DOHH2 (cell line): ENCODE measurements around the gene GALNT17.

Source experiments
- H3F3A ChIP-seq: fragments of 200-600 bp; sonication (generic), shearing (Covaris generic); 2 replicates; pipeline ENCODE4 v1.6.0; 2016; ENCODE audit warnings: antibody characterized with exemption, mild to moderate bottlenecking; ENCODE audit not compliant: control insufficient read depth, insufficient read depth
- H3K27ac ChIP-seq: fragments of 200-600 bp; sonication (generic); 2 replicates; pipeline ENCODE4 v1.5.1; 2014; ENCODE audit warnings: low read depth, mild to moderate bottlenecking, low read length, moderate library complexity
- H3K27me3 ChIP-seq: fragments of 200-600 bp; sonication (generic); 2 replicates; pipeline ENCODE4 v1.6.1; 2014; ENCODE audit warnings: mild to moderate bottlenecking, low read length, mixed read lengths; ENCODE audit not compliant: control insufficient read depth
- H3K36me3 ChIP-seq: fragments of 200-600 bp; sonication (generic); 2 replicates; pipeline ENCODE4 v1.6.1; 2014; ENCODE audit warnings: mild to moderate bottlenecking, low read length, moderate library complexity, mixed read lengths; ENCODE audit not compliant: control insufficient read depth
- H3K4me1 ChIP-seq: fragments of 200-600 bp; sonication (generic); 2 replicates; pipeline ENCODE4 v1.6.1; 2014; ENCODE audit warnings: mild to moderate bottlenecking, low read length, mixed read lengths; ENCODE audit not compliant: control insufficient read depth
- H3K4me2 ChIP-seq: fragments of 200-600 bp; sonication (generic); 2 replicates; pipeline ENCODE4 v1.6.0; 2014; ENCODE audit warnings: mild to moderate bottlenecking, low read length, moderate library complexity
- H3K4me3 ChIP-seq: fragments of 200-600 bp; sonication (generic); 2 replicates; pipeline ENCODE4 v1.5.1; 2014; ENCODE audit warnings: mild to moderate bottlenecking, low read length, mixed read lengths
- H3K79me2 ChIP-seq: fragments of 200-600 bp; sonication (generic); 2 replicates; pipeline ENCODE4 v1.6.1; 2014; ENCODE audit warnings: mild to moderate bottlenecking, low read length, mixed read lengths; ENCODE audit not compliant: control insufficient read depth
- H3K9me2 ChIP-seq: fragments of 200-600 bp; sonication (generic); replicated peaks from 2 replicates; pipeline ENCODE4 v1.6.1; 2014; ENCODE audit warnings: mild to moderate bottlenecking, low read length, mixed read lengths; ENCODE audit not compliant: control insufficient read depth
- H3K9me3 ChIP-seq: fragments of 200-600 bp; sonication (generic); 2 replicates; pipeline ENCODE4 v1.6.1; 2014; ENCODE audit warnings: antibody characterized with exemption, low read length, mixed read lengths; ENCODE audit not compliant: control insufficient read depth, insufficient read depth
- H4K20me1 ChIP-seq: fragments of 200-600 bp; sonication (generic); 2 replicates; pipeline ENCODE4 v1.6.0; 2014; ENCODE audit warnings: low read depth, mild to moderate bottlenecking, antibody characterized with exemption, low read length, moderate library complexity; ENCODE audit not compliant: control insufficient read depth, insufficient read depth
- CTCF ChIP-seq: fragments of 200-600 bp; sonication (generic); IDR thresholded peaks from one replicate; pipeline ENCODE4 v1.5.1; 2014; ENCODE audit warnings: antibody characterized with exemption, mild to moderate bottlenecking, low read depth, low read length; ENCODE audit not compliant: poor library complexity, severe bottlenecking
- EZH2phosphoT487 ChIP-seq: fragments of 200-600 bp; sonication (generic); IDR thresholded peaks from 2 replicates; pipeline ENCODE4 v1.6.1; 2017; ENCODE audit warnings: borderline replicate concordance, mild to moderate bottlenecking, antibody characterized with exemption, low read length, moderate library complexity, mixed read lengths

Gene GALNT17

GRCh38 chr7:71403202-71403946 lies 271.4 kb downstream of the GALNT17 start:
- Histone ChIP-seq H3K27ac (no peak overlapping the region), H3K9me2 (no peaks in the 10 kb centered on the region), H3K79me2 (no peaks in the 10 kb centered on the region), H3K36me3 (no peaks in the 10 kb centered on the region), H3K4me1 (no peaks in the 10 kb centered on the region), H3K4me2 (no peak overlapping the region), H3K27me3 (no peaks in the 10 kb centered on the region), H3F3A (no peaks in the 10 kb centered on the region), H3K4me3 (no peak overlapping the region), H3K9me3 (peaks cover 14% of the 10 kb centered on the region; the same call in 1 of the 2 replicates), H4K20me1 (no peaks in the 10 kb centered on the region)
- TF ChIP-seq EZH2phosphoT487 (no peak), CTCF (no peak)

DNA sequence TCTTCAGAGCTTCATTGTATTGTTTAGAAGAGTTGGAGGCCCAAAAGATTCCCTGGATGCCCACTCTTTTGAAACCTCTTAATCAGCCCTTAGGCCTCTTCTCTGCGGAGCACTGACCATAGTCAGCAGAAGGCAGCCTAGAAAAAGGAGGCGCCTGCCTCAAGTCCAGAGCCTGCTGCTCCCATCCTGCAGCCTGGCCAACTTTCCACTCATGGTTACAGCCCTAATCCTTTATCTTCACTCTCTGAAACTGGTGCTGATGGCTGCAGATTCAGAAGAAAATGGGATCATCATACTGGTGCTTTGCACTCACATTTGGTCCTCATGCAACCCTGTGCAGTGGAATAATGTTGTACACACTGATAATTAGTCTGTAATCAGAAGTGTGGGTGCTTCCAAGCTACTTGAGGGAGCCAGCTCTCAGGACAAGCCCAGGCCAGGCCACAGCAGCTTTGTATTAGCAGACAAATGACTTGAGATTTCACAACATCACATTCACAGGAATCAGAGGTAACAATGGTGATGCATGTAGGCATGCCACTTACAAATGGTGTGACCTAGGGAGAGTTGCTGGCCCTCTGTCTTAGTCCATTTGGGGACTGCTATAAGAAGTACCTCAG lies 272.9 kb downstream of the GALNT17 start:
- Histone ChIP-seq H3K27me3 (no peaks in the 10 kb centered on the region), H3K4me3 (no peak overlapping the region)
- TF ChIP-seq EZH2phosphoT487 = no peak

GRCh38 chr7:71408271-71408670 lies 276.3 kb downstream of the GALNT17 start:
- H3K36me3 ChIP-seq = no peaks in the 10 kb centered on the region
- H3K4me1 ChIP-seq = no peaks in the 10 kb centered on the region
- H3K79me2 ChIP-seq = no peaks in the 10 kb centered on the region
- H3K27ac ChIP-seq = no peak overlapping the region
- H3K9me2 ChIP-seq = no peaks in the 10 kb centered on the region
- H4K20me1 ChIP-seq = no peaks in the 10 kb centered on the region
- H3K4me3 ChIP-seq = no peak overlapping the region
- TF ChIP-seq CTCF = no peak
- TF ChIP-seq EZH2phosphoT487 = no peak
- H3F3A ChIP-seq = no peaks in the 10 kb centered on the region
- H3K9me3 ChIP-seq = peaks cover 17% of the 10 kb centered on the region; the same call in 1 of the 2 replicates
- no peak overlapping the region for H3K4me2 ChIP-seq
- H3K27me3 ChIP-seq = no peaks in the 10 kb centered on the region

More for the DNA sequence above, 272.9 kb downstream of the GALNT17 start:
- H3K4me2 ChIP-seq = no peak overlapping the region
- H3K36me3 ChIP-seq = no peaks in the 10 kb centered on the region
- no peaks in the 10 kb centered on the region for H3K9me2 ChIP-seq
- no peak overlapping the region for H3K27ac ChIP-seq
- peaks cover 14% of the 10 kb centered on the region; the same call in 1 of the 2 replicates for H3K9me3 ChIP-seq
- H3K79me2 ChIP-seq = no peaks in the 10 kb centered on the region
- no peaks in the 10 kb centered on the region for H4K20me1 ChIP-seq
- no peaks in the 10 kb centered on the region for H3K4me1 ChIP-seq
- H3F3A ChIP-seq = no peaks in the 10 kb centered on the region

GRCh38 chr7:71409550-71410157 lies 277.7 kb downstream of the GALNT17 start:
- H3F3A ChIP-seq = no peaks in the 10 kb centered on the region
- no peaks in the 10 kb centered on the region for H3K4me1 ChIP-seq
- no peaks in the 10 kb centered on the region for H3K9me2 ChIP-seq
- TF ChIP-seq CTCF (no peak), EZH2phosphoT487 (no peak)
- no peaks in the 10 kb centered on the region for H4K20me1 ChIP-seq
- H3K4me2 ChIP-seq = no peak overlapping the region
- H3K27me3 ChIP-seq = no peaks in the 10 kb centered on the region
- H3K9me3 ChIP-seq = peaks cover 20% of the 10 kb centered on the region; the same call in 1 of the 2 replicates
- no peak overlapping the region for H3K4me3 ChIP-seq
- no peaks in the 10 kb centered on the region for H3K36me3 ChIP-seq
- no peaks in the 10 kb centered on the region for H3K79me2 ChIP-seq
- no peak overlapping the region for H3K27ac ChIP-seq
